Daoy (cell line): ENCODE data around the gene LAMP5. TPM values are rescaled to one million over a fixed set of nuclear protein-coding genes. Genes with fewer than 3 reads are reported as not detected.

Source experiments
- DNase-seq: peaks from one replicate; pipeline ENCODE4 v3.0.0-alpha.2; 2015; ENCODE audit warnings: low read depth
- total RNA-seq: library from RNA; depleted of rRNA; stranded (reverse); fragments of >200 nt; shearing (Covaris generic); gene quantifications from 2 replicates; pipeline ENCODE4 v1.2.3, GENCODE V29; 2014; rRNA removed

Gene LAMP5
- total RNA-seq, result not detected in 2 replicates

GRCh38 chr20:9514461-9515213 is at the start of gene LAMP5:
LAMP5 (plus strand) TSS chr20:9514590; CDS start chr20:9514853, 263 bp downstream.
- peak; percentile 15 for DNase-seq

GRCh38 chr20:9467995-9468394 is 46.4 kb upstream of the LAMP5 start:
- peak; percentile 15 for DNase-seq

GRCh38 chr20:9474835-9475415 is 39.5 kb upstream of the LAMP5 start:
- DNase-seq, result no peak

- no peak for DNase-seq
Observed at GRCh38 chr20:9475456-9475855, 38.9 kb upstream of the LAMP5 start.

- DNase-seq, result no peak
Observed at GRCh38 chr20:9476174-9476573, 38.2 kb upstream of the LAMP5 start.

- no peak for DNase-seq
Observed at GRCh38 chr20:9476637-9477036, 37.8 kb upstream of the LAMP5 start.

GRCh38 chr20:9478771-9479170 is 35.6 kb upstream of the LAMP5 start:
- no peak for DNase-seq

- no peak for DNase-seq
Observed at GRCh38 chr20:9480066-9480465, 34.3 kb upstream of the LAMP5 start.

GRCh38 chr20:9482180-9482579 is 32.2 kb upstream of the LAMP5 start:
- DNase-seq, result no peak

GRCh38 chr20:9483131-9483530 is 31.3 kb upstream of the LAMP5 start:
- no peak for DNase-seq

- DNase-seq, result no peak
Observed at GRCh38 chr20:9485614-9486340, 28.6 kb upstream of the LAMP5 start.

GRCh38 chr20:9487231-9487630 is 27.2 kb upstream of the LAMP5 start:
- no peak for DNase-seq

- DNase-seq, result no peak
Observed at GRCh38 chr20:9488063-9488462, 26.3 kb upstream of the LAMP5 start.

GRCh38 chr20:9490161-9490560 is 24.2 kb upstream of the LAMP5 start:
- DNase-seq, result no peak

- DNase-seq, result no peak
Observed at GRCh38 chr20:9490631-9491030, 23.8 kb upstream of the LAMP5 start.

- DNase-seq, result no peak
Observed at GRCh38 chr20:9491324-9491723, 23.1 kb upstream of the LAMP5 start.

- DNase-seq, result no peak
Observed at GRCh38 chr20:9492067-9492466, 22.3 kb upstream of the LAMP5 start.

- DNase-seq, result no peak
Observed at GRCh38 chr20:9493803-9494202, 20.6 kb upstream of the LAMP5 start.

GRCh38 chr20:9495701-9496100 is 18.7 kb upstream of the LAMP5 start:
- no peak for DNase-seq

GRCh38 chr20:9496155-9496554 is 18.2 kb upstream of the LAMP5 start:
- no peak for DNase-seq

- no peak for DNase-seq
Observed at GRCh38 chr20:9498322-9498721, 16.1 kb upstream of the LAMP5 start.

GRCh38 chr20:9499126-9499899 is 15.1 kb upstream of the LAMP5 start:
- no peak for DNase-seq
